Activated naive CD4-positive, alpha-beta T cell treated with anti-CD3 and anti-CD28 coated beads, Interleukin-2, amount 50 U/mL, for 72 hours (primary cell): ENCODE measurements around the gene MITD1. TPM values are rescaled to one million over a fixed set of nuclear protein-coding genes. Genes with fewer than 3 reads are reported as not detected.
"Not testable (repeated sequence)": the region's sequence is repeated elsewhere in the genome, so short reads cannot be mapped to it uniquely, and the experiment has no call there.

ENCODE experiments used
- ATAC-seq, 2 donors: fragments of 150-1000 bp; cut with Tn5 transposase; 2 replicates each; pipeline ENCODE4 v1.10.0; 2021; ENCODE audit warnings: mild to moderate bottlenecking in 2 of 2, moderate library complexity in 2 of 2
- DNase-seq, 2 donors: peaks; one replicate each; pipeline ENCODE4 v3.0.0; 2021 to 2022; ENCODE audit warnings: low spot score in 2 of 2
- H3K27ac Mint-ChIP-seq, 2 donors: one replicate each; pipeline ENCODE4 v1.8.0; 2022; ENCODE audit warnings: mild to moderate bottlenecking in 2 of 2, mixed read lengths in 2 of 2
- H3K36me3 Mint-ChIP-seq, 2 donors: one replicate each; pipeline ENCODE4 v1.8.0; 2022; ENCODE audit warnings: mixed read lengths in 2 of 2
- H3K9me3 Mint-ChIP-seq, 2 donors: one replicate each; pipeline ENCODE4 v1.8.0; 2022; ENCODE audit warnings: mixed read lengths in 2 of 2
- total RNA-seq, 2 donors: library from RNA; stranded (reverse); gene quantifications; one replicate each; pipeline ENCODE4 v1.2.3, GENCODE V29; 2022

MITD1 gene
- 100 to 1,000 TPM in 1 of 2 donors, 10 to 100 TPM in 1; 71.5 to 107 TPM for total RNA-seq

DNA sequence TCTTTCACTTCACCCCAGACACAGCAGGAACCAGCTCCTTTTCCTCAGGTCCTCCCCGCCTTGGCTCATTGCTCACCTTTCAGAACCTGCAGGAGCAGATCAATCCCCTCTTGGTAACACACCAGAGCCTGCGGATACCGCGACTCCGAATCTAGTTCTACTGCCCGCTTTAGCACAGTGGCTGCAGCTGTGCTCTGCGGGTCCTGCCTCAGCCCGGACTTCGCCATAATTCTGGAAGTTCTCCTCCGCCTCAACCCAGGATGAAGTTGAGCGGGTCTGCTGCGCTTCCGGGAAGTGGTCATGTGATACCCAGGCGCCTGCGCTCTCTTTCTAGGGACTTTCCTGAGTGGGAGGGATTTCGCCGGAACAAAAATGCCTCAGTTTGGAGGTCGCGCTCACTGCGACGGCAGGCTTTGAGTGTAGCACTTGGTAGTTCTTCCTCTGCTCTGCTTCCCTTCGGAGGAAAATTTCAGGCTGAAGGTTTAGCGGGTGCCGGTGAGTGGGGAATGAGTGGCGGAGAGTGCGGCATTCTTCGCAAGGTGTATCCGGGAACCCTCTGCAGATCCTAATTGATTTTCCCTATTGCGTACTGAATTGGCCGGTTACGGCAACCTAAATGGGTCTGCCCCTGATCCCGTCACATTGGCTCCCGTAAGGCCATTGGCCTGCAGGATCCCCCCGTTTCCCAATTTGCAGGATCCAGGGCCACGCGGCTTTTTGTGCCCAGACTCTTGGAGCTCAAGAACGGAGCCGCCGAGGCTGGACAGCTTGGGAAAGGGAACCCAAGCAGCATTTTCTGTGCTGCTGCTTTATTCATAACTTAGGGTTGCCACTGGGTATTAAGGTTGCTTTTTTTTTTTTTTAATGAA lies at the start of gene MITD1, which contains the start of gene MRPL30:
Gene MITD1 (minus strand): TSS at position 304 of the 869 bp plus-strand sequence. CDS start 77 bp downstream, at position 227.
Gene MRPL30 (plus strand): TSS at position 430 of the 869 bp plus-strand sequence. CDS start 5,020 bp downstream, outside the sequence.
- ATAC-seq, result peak; percentile 91 to 92
- Mint-ChIP-seq H3K27ac (peak within 1 kb of the TSS; percentile 95 to 100), H3K9me3 (no peaks in the 10 kb centered on the region), H3K36me3 (peaks cover 8 to 20% of the 10 kb centered on the region in 2 donors)
- peak; percentile 84 to 93 for DNase-seq

DNA sequence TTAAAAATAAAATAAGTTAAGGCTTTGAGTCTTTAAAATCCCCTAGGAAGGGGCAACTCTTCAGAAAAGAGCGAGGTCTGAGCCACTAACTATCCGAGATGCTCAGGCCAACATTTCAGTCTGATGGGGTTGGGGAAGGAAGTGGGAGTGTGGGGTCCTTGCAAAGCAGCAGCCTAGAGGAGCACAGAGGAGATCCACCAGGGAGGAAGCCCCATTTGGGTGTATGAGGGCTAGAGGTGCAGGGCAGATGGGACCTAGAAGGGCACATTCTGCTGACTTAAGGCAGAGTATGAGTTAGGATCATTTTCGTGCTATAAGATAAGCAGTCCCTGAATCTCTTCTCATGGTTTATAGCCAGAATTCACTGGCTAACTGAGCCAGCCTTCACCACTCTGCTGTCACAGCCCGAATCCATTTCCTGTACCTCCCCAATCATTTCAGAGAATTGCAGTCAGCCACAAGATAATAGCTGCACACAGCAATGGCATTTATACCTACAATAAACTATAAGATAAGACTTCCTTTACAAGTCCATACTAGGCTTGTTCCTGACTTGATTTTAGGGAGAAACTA lies 37.2 kb upstream of the MITD1 start:
- DNase-seq (no peak), ATAC-seq (no peak)
- Mint-ChIP-seq H3K36me3 (peaks cover 7 to 8% of the 10 kb centered on the region in 2 donors), H3K27ac (peak overlapping the region in 1 of 2 donors; percentile 16), H3K9me3 (no peaks in the 10 kb centered on the region)

DNA sequence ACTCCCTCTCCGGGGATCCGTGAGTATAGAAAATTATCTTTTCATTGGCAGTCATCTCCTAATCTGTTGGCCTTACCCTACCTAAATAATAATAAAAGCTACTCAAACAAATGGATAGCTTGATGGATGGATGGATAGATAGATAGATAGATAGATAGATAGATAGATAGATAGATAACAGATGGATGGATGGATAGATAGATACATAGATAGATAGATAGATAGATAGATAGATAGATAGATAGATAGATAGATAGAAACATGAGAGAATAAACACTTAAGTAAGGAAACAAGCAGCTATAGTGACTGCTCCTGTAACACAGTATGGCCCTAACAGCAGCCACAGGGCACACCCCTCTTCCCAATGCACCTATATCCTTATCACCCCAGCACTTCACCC lies 35.2 kb upstream of the MITD1 start:
- Mint-ChIP-seq H3K27ac (no peak overlapping the region), H3K9me3 (no peaks in the 10 kb centered on the region), H3K36me3 (peaks cover 1 to 8% of the 10 kb centered on the region in 2 donors)
- DNase-seq, result no peak
- no peak for ATAC-seq

DNA sequence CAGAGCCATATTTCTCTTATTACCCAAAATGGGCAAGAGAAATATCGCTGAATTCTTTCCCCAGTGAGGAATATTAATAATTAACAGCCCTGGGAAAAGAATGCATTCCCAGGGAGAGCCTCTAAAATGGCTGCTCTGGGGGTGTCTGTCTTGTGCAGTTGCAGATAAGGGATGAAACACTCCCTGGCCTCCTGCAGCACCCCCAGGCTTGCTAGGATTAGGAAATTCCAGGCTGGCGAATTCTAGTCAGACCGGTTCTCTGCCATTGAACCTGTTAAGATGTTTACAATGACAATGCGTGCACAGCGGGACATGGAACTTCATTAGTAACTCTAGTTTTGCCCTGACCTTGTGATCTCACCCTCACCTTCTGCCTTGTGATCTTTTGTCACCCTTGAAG lies 24.6 kb upstream of the MITD1 start:
- H3K9me3 Mint-ChIP-seq, result no peaks in the 10 kb centered on the region
- no peak for ATAC-seq
- peaks cover 14 to 19% of the 10 kb centered on the region in 2 donors for H3K36me3 Mint-ChIP-seq
- H3K27ac Mint-ChIP-seq, result no peak overlapping the region
- no peak for DNase-seq

DNA sequence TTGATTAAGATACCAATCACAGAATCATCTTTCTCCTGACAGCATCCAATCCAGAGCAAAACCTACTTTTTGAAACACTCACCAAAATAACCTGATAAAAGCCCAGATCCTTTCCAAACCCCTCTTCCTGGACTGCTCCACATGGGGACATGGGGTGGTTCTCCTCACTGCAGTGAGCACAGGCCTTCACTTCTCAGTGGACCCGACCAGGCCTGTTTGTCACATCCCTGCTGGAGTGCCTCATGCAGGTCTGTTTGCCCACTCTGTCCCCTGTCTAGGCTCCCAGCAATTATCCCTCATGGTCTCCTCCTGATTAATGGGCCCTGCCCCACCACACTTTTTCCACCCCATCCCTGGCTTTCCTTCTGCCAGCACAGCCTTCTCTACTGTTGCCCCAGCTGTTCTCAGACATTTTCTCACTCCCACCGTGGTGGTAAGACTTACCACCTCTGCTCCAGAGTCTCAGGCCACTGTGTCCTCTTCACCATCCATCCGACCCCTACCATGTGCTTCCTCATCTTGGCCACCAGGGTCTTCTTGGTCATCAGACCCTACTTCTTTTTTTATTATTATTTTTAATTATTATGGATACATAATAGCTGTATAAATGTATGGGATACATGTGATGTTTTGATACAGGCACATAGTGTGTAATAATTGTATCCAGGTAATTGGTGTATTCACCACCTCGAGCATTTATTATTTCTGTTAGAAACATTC lies 21.3 kb upstream of the MITD1 start:
- no peaks in the 10 kb centered on the region for H3K9me3 Mint-ChIP-seq
- ATAC-seq (no peak), DNase-seq (no peak)
- peaks cover 6 to 16% of the 10 kb centered on the region in 2 donors for H3K36me3 Mint-ChIP-seq
- H3K27ac Mint-ChIP-seq, result peak overlapping the region; percentile 23 to 29

DNA sequence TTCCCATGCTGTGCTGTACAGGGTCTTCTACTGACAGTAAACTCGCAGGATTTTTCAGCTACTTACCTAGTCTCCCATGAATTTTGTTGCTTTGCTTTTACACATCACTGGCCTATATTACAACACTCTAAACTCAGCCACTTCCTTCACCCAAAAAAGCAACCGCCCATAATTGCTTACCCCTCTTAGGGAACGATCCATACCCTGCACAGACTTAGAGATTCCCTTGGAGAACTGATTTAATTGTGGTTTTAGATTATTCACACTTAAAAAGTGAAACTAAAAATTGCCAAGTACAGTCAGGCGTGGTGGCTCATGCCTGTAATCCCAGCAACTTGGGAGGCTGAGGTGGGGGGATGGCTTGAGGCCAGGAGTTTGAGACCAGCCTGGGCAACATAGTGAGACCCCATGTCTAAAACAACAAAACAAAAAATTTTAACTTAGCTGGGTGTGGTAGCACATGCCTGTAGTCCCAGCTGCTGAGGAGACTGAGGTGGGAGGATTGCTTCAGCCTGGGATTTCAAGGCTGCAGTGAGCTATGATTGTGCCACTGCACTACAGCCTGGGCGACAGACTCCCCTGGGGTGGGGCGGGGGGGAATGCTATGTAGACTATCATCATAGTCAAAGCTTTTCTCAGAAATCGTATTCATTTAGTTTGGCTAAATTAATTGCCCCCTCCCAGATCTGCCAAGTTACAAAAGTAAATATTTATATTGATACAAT lies 19.4 kb upstream of the MITD1 start:
- Mint-ChIP-seq H3K9me3 (no peaks in the 10 kb centered on the region), H3K27ac (peak overlapping the region in 1 of 2 donors; percentile 4), H3K36me3 (peaks cover 0 to under 1% of the 10 kb centered on the region in 2 donors)
- ATAC-seq, result no peak
- DNase-seq, result no peak

DNA sequence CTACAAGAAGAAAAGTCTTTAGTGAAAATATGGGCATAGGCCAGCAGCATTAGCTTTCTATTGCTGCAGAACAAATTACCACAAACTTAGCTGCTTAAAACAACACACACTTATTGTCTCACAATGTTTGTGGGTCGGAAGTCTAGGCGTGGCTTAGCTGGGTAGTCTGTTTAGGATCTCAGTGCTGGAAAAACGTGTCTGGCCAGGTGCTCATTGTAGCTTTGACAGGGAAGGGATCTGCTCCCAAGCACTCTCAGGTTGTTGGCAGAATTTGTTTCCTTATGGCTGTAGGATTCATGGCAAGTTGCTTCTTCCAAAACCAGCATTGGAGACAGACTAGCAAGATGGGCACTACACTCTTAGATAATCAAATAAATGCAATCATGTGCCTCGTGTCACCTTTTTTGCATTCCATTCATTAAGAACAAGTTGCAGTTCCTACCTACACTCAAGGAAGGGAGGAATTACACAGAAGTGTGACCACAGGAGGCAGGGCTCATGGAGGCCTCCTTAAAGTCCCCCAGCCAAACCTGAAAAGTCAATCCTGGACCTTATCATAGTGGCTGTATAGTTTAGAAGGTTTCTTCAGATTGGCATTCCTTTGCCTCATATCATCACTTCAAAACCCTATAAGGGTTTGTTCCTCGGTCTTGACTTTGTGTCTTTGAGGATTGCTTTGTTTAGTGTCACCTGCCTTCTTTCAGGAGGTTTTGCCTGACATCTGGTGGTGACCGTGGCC lies 17.4 kb upstream of the MITD1 start:
- ATAC-seq (no peak), DNase-seq (no peak)
- peaks cover 0 to 5% of the 10 kb centered on the region in 2 donors for H3K36me3 Mint-ChIP-seq
- H3K27ac Mint-ChIP-seq, result peak overlapping the region in 1 of 2 donors; percentile 55
- H3K9me3 Mint-ChIP-seq, result no peaks in the 10 kb centered on the region

DNA sequence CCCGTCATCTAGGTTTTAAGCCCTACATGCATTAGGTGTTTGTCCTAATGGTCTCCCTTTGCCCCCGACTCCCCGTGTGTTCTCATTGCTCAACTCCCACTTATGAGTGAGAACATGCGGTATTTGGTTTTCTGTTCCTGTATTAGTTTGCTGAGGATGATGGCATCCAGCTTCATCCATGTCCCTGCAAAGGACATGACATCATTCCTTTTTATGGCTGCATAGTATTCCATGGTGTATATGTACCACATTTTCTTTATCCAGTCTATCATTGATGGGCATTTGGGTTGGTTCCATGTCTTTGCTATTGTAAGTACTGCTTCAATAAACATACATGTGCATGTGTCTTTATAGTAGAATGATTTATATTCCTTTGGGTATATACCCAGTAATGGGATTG lies 11.5 kb upstream of the MITD1 start:
- peaks cover 16 to 24% of the 10 kb centered on the region in 2 donors for H3K36me3 Mint-ChIP-seq
- not testable (repeated sequence) for H3K27ac Mint-ChIP-seq

DNA sequence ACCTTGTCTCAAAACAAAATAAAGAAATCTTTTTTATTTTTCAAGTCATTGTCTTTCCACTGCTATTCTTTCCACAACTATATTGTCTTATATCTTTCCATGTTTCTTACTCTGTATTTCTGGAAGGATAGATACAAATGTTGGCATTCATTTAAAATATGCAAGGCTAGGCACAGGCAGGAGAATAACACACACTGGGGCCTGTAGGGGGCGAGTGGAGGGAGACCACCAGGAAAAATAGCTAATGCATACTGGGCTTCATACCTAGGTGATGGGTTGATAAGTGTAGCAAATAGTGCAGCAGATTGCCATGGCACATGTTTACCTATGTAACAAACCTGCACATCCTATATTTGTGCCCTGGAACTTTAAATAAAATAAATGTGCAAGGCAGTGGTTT lies 9.7 kb upstream of the MITD1 start:
- Mint-ChIP-seq H3K27ac (no peak overlapping the region), H3K36me3 (peaks cover 16 to 24% of the 10 kb centered on the region in 2 donors), H3K9me3 (no peaks in the 10 kb centered on the region)
- DNase-seq, result no peak
- ATAC-seq, result no peak

More for the DNA sequence above, 11.5 kb upstream of the MITD1 start:
- ATAC-seq, H3K9me3 Mint-ChIP-seq, DNase-seq: not testable (repeated sequence)

DNA sequence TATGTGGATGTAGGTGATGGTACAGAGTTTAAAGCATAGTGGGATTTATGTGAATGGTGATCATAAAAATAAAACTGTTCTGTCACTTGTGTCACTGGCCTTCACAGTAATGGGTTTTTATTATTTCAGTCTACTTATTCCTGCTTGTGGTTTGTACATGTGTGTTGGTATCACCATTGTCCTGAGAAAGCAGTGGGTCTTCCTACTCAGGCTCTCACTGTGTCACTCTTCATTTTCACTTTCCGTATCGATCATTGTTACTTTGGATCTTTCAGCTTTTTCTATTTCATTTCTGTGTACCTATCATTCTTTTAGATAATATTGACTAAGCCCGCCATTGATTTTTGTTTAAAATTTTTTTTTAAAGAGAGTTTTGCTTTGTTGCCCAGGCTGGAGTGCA lies 7.5 kb upstream of the MITD1 start:
- ATAC-seq (peak; percentile 36 to 63), DNase-seq (no peak)
- Mint-ChIP-seq H3K27ac (peak overlapping the region in 1 of 2 donors; percentile 39), H3K36me3 (peaks cover 16 to 19% of the 10 kb centered on the region in 2 donors), H3K9me3 (no peaks in the 10 kb centered on the region)

DNA sequence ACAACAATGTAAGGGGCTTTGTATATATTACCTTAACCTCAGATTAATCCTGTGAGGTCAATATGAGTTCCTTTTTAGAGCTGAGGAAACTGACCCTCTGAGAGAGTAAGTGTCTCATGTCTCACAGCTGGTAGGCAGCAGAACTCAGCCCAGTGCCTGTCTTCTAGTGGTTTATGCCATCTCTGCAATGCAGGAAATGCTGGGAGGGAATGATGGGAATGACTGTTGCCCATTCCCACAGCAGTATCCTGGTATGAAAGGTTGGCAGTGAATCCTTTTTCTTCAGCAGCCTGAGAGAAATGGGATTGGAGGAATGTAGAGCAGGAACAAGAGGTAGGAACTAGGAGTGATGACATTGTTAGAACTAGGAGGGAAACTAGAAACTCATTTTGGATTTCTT lies 6.2 kb upstream of the MITD1 start:
- ATAC-seq (no peak), DNase-seq (no peak)
- Mint-ChIP-seq H3K36me3 (peaks cover 10% of the 10 kb centered on the region in 2 donors), H3K9me3 (no peaks in the 10 kb centered on the region), H3K27ac (no peak overlapping the region)

DNA sequence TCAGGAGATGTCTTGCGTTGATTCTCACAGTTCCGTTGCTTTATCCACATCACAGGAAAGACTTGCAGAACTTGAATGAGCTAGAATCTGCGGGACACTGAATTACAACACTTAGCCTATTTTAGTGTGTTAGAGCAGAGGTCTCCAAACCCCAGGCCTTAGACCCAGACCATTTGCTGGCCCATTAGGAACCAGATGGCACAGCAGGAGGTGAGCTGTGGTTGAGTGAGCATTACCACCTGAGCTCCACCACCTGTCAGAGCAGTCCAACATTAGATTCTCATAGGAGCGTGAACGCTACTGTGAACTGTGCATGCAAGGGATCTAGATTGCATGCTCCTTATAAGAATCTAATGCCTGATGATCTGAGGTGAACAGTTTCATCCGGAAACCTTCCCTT lies 4.0 kb upstream of the MITD1 start:
- Mint-ChIP-seq H3K9me3 (no peaks in the 10 kb centered on the region), H3K36me3 (peaks cover 8 to 15% of the 10 kb centered on the region in 2 donors), H3K27ac (no peak overlapping the region)
- DNase-seq (no peak), ATAC-seq (no peak)

DNA sequence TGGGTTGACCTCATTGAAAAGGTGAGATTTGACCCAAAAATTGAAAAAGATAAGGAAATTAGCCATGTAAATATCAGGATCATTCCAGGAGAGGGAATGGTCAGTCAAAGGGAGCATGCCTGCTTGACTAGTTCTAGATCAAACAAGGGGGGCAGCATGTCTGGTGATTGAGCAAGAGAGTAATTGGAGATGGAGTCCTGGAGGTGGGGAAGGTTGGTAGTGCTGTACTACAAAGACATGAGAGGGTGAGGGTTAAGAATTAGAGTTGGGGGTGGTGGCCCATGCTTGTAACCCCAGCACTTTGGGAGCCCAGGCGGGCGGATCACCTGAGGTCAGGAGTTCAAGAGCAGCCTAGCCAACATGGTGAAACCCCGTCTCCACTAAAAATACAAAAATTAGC lies 2.2 kb upstream of the MITD1 start:
- DNase-seq (no peak), ATAC-seq (no peak)
- no peaks in the 10 kb centered on the region for H3K9me3 Mint-ChIP-seq
- H3K36me3 Mint-ChIP-seq, result peaks cover 8 to 20% of the 10 kb centered on the region in 2 donors
- H3K27ac Mint-ChIP-seq, result peak overlapping the region in 1 of 2 donors; percentile 33

DNA sequence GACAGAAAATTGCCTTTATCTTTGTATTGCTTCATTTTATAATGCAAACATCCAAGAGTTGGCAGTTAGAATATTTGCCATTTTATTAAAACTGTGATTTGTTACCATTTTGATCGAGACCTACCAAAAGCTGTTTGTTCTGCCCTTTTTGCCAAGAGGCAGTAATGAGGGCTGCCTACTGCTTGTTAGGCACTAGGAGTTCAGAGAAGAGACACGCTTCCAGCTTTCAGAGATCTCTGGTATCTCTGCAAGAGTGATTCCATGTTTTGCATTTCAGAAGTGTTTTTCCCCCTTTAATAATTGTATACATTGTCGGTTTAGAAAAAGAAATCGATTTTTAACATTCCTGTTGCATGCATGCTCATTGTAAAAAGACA lies 754 bp upstream of the MITD1 start:
- no peak for ATAC-seq
- no peaks in the 10 kb centered on the region for H3K9me3 Mint-ChIP-seq

DNA sequence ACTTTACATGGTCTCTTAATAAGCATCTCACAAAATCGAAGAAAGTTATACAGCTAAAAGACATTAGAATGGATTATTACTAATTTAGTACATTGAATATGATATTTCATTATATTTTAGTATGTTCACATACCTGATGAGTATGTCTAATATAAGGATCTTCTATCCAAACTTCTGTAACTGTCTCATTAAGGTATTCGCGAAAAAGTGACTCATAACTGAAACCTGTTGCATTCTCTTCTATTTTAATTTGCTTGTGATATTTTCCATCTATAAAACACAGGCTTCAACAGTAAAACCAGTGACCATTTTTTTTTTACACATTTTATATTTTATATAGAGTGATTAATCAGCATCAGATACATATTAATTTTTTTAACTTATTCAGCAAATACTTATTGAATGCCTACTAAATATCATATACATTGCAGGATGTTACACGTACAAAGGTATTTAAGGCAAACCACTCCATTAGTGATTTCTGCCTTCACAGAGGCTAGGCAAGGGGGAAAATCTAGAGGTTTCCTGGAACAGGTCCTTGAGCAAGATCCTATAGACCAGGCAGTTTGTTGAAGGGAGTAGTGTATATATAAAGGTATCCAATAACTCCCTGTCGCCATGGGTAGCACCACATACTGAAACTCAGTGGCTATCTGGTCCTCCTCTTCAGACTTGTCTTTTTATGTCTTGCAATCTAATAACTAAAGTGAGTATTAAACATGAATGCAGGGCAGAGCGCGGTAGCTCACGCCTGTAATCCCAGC lies 9.3 kb downstream of the MITD1 start:
- Mint-ChIP-seq H3K36me3 (peaks cover 0 to 12% of the 10 kb centered on the region in 2 donors), H3K9me3 (no peaks in the 10 kb centered on the region), H3K27ac (peak overlapping the region; percentile 72)
- ATAC-seq (peak in 1 of 2 donors; percentile 63), DNase-seq (no peak)

More for the DNA sequence above, 754 bp upstream of the MITD1 start:
- H3K36me3 Mint-ChIP-seq, result peaks cover 8 to 20% of the 10 kb centered on the region in 2 donors
- no peak for DNase-seq
- H3K27ac Mint-ChIP-seq, result peak overlapping the region; percentile 95 to 100
